PC-3 (cell line): Measurements from ENCODE around the gene ITGAE. TPM values are rescaled to one million over a fixed set of nuclear protein-coding genes. Genes with fewer than 3 reads are reported as not detected.
"Not testable (repeated sequence)": the region's sequence is repeated elsewhere in the genome, so short reads cannot be mapped to it uniquely, and the experiment has no call there.

Source experiments
- ATAC-seq: fragments of 200-7000 bp; cut with Tn5 transposase; 2 replicates; pipeline ENCODE4 v1.9.1; 2020; ENCODE audit warnings: mild to moderate bottlenecking, moderate library complexity
- BruUV-seq: library from RNA; stranded (reverse); fragments of 400-500 nt; replicated peaks from 2 replicates; lab custom pipeline; 2021; lab: Mats Ljungman, UMichigan
- CTCF ChIA-PET: fragments of 300-600 bp; sonication (Branson Sonifier 250); formaldehyde crosslinking; loops from one replicate; lab custom pipeline; 2022; ENCODE audit warnings: antibody characterized with exemption; lab: Charles Lee
- POLR2A ChIA-PET: fragments of 300-600 bp; sonication (Branson Sonifier 250); formaldehyde crosslinking; loops from one replicate; lab custom pipeline; 2022; ENCODE audit warnings: antibody characterized with exemption; ENCODE audit not compliant: unreplicated experiment; lab: Charles Lee
- DNase-seq: peaks from one replicate; pipeline ENCODE4 v3.0.0-alpha.2; 2015
- H2AFZ ChIP-seq: fragments of 300-600 bp; sonication (generic); 2 replicates; pipeline ENCODE4 v1.6.0; 2016; ENCODE audit warnings: antibody characterized with exemption, low read length
- H3F3A ChIP-seq: fragments of 300-600 bp; sonication (generic); one replicate; pipeline ENCODE4 v1.6.0; 2017; ENCODE audit warnings: antibody characterized with exemption, low read length, control low read depth, mild to moderate bottlenecking; ENCODE audit not compliant: unreplicated experiment
- H3K27ac ChIP-seq: fragments of 300-600 bp; sonication (generic); 2 replicates; pipeline ENCODE4 v1.5.1; 2016; ENCODE audit warnings: mild to moderate bottlenecking, low read length
- H3K27me3 ChIP-seq: fragments of 300-600 bp; sonication (generic); 2 replicates; pipeline ENCODE4 v1.6.1; 2016; ENCODE audit warnings: low read length, mixed read lengths
- H3K36me3 ChIP-seq: fragments of 300-600 bp; sonication (generic); 2 replicates; pipeline ENCODE4 v1.6.1; 2016; ENCODE audit warnings: low read depth, mixed run types, low read length, mixed read lengths
- H3K4me1 ChIP-seq: fragments of 300-600 bp; sonication (generic); 2 replicates; pipeline ENCODE4 v1.5.1; 2016; ENCODE audit warnings: low read length; ENCODE audit not compliant: insufficient read depth
- H3K4me2 ChIP-seq: fragments of 300-600 bp; sonication (generic); 2 replicates; pipeline ENCODE4 v1.6.0; 2016; ENCODE audit warnings: low read length
- H3K4me3 ChIP-seq: fragments of 300-600 bp; sonication (generic); 2 replicates; pipeline ENCODE4 v1.5.1; 2016; ENCODE audit warnings: mild to moderate bottlenecking, low read length, mixed read lengths
- H3K79me2 ChIP-seq: fragments of 300-600 bp; sonication (generic); 2 replicates; pipeline ENCODE4 v1.6.1; 2017; ENCODE audit warnings: low read length, mixed read lengths
- H3K9ac ChIP-seq: fragments of 300-600 bp; sonication (generic); 2 replicates; pipeline ENCODE4 v1.6.0; 2016; ENCODE audit warnings: mild to moderate bottlenecking, low read length
- H3K9me2 ChIP-seq: fragments of 300-600 bp; sonication (generic); replicated peaks from 2 replicates; pipeline ENCODE4 v1.6.1; 2016; ENCODE audit warnings: mixed run types, low read length, mixed read lengths
- H3K9me3 ChIP-seq: fragments of 300-600 bp; sonication (generic); 2 replicates; pipeline ENCODE4 v1.6.1; 2016; ENCODE audit warnings: low read length, mixed read lengths
- H4K20me1 ChIP-seq: fragments of 300-600 bp; sonication (generic); 2 replicates; pipeline ENCODE4 v1.6.1; 2016; ENCODE audit warnings: low read length, mixed read lengths
- CTCF ChIP-seq: fragments of 300-600 bp; sonication (generic); conservative IDR thresholded peaks from 2 replicates; pipeline ENCODE4 v1.5.1; 2017; ENCODE audit warnings: antibody characterized with exemption, low read depth, mild to moderate bottlenecking, low read length
- EZH2 ChIP-seq: fragments of 300-600 bp; sonication (generic); IDR thresholded peaks from one replicate; pipeline ENCODE4 v1.6.1; 2017; ENCODE audit warnings: antibody characterized with exemption, mild to moderate bottlenecking, low read length; ENCODE audit not compliant: unreplicated experiment
- EZH2phosphoT487 ChIP-seq: fragments of 300-600 bp; sonication (generic); IDR thresholded peaks from 2 replicates; pipeline ENCODE4 v1.6.1; 2018; ENCODE audit warnings: mild to moderate bottlenecking, antibody characterized with exemption, low read length, borderline replicate concordance
- intact Hi-C: fragments of 100-400 bp; cut with micrococcal nuclease; formaldehyde crosslinking; loops from 2 replicates; pipeline ENCODE4 v1.9.0; 2023
- total RNA-seq: library from RNA; depleted of rRNA; stranded (reverse); fragments of >200 nt; gene quantifications from 2 replicates; pipeline ENCODE4 v1.2.3, GENCODE V29; 2014

Gene ITGAE
- total RNA-seq, 1 experiment from 2014 or later: 42.0 TPM

DNA sequence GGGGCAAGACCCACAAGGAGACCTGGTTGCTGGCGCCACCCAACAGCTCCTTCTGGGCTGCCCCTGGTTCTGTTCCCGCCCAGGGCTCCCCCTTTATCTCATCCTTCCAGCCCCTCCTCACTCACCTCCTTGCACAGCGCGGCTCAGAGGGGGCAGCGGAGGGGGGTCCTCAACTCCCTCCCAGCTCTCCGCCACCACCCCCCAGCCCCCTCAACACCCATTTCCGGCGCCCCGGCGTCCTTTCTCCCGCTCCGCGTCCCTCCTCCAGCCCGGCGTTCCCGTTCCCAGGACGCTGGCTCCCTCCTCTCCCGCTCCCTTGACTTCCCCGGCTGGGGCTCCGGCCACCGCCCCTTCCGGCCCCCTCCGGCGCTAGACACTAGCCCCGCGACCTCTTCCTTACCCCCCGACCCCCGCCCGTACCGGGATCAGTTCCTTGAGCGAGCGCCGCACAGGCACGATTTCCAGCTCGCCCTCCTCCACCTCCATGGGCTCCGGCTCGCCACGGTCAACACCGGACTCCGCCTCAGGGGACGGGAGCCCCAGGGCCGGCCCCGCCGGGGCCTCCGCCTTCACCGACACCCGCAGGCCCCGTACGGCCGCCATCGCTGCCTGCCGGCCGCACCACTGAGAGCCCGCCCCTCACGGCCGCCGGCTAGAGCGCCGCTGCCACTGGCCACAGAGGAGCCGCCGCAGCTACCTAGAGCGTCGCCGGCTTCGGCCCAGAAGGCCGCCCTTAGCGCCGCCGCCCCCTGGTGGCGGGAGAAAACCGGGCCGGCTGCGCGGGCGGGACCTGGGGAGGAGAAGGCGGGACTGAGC lies 44.8 kb upstream of the ITGAE start, which contains the start of gene NCBP3:
Gene NCBP3 (minus strand): TSS at position 626 of the 816 bp plus-strand sequence. CDS start 23 bp downstream, at position 603.
- ChIA-PET POLR2A (interaction anchor here (0.6 kb wide), 1 partner anchor 229 kb away, joined by 3 read pairs; no protein-coding TSS in a partner anchor), CTCF (interaction anchor here (0.6 to 1.3 kb wide), 10 partner anchors 14 to 1364 kb away, joined by 3 to 8 read pairs (median 4); partner anchors contain the start of gene CAMKK1)
- peak within 1 kb of the TSS; percentile 87 for H2AFZ ChIP-seq
- peak; percentile 97 for ATAC-seq
- BruUV-seq: no TSS peak
- no peaks in the 10 kb centered on the region for H3K27me3 ChIP-seq
- peak within 1 kb of the TSS; percentile 98 for H3K9ac ChIP-seq
- TF ChIP-seq EZH2 (no peak), CTCF (peak; percentile 75), EZH2phosphoT487 (no peak)
- H3K36me3 ChIP-seq: no peaks in the 10 kb centered on the region; the same call in 1 of the 2 replicates
- H3K4me3 ChIP-seq: peak within 1 kb of the TSS; percentile 94
- no peaks in the 10 kb centered on the region for H3K9me3 ChIP-seq
- no peaks in the 10 kb centered on the region for H3K4me1 ChIP-seq
- 0 out of 2 replicates have a peak, but pooled peaks cover 4% of the 10 kb centered on the region for H4K20me1 ChIP-seq
- intact Hi-C loops: no loop called here
- no peaks in the 10 kb centered on the region for H3F3A ChIP-seq
- H3K27ac ChIP-seq: 0 out of 2 replicates have a peak within 1 kb of the TSS, but pooled peaks have one; percentile 25
- DNase-seq: peak; percentile 91
- no peaks in the 10 kb centered on the region for H3K9me2 ChIP-seq
- peaks cover 29% of the 10 kb centered on the region for H3K79me2 ChIP-seq
- H3K4me2 ChIP-seq: peak within 1 kb of the TSS; percentile 93

GRCh38 chr17:3845291-3845620 lies 44.3 kb upstream of the ITGAE start:
- peaks cover 29% of the 10 kb centered on the region for H3K79me2 ChIP-seq
- H3K4me1 ChIP-seq: no peaks in the 10 kb centered on the region
- ChIA-PET POLR2A (no interaction called here), CTCF (no interaction called here)
- H3K27me3 ChIP-seq: no peaks in the 10 kb centered on the region
- TSS peak; percentile 44 for BruUV-seq
- peak overlapping the region; percentile 94 for H3K4me3 ChIP-seq
- no peaks in the 10 kb centered on the region for H3F3A ChIP-seq
- TF ChIP-seq CTCF (no peak), EZH2 (no peak), EZH2phosphoT487 (no peak)
- H4K20me1 ChIP-seq: 0 out of 2 replicates have a peak, but pooled peaks cover 4% of the 10 kb centered on the region
- H3K9me2 ChIP-seq: no peaks in the 10 kb centered on the region
- no peaks in the 10 kb centered on the region; the same call in 1 of the 2 replicates for H3K36me3 ChIP-seq
- no peak overlapping the region for H3K27ac ChIP-seq
- peak overlapping the region; percentile 98 for H3K9ac ChIP-seq
- peak overlapping the region; percentile 87; the same call in 1 of the 2 replicates for H2AFZ ChIP-seq
- intact Hi-C loops: no loop called here
- H3K9me3 ChIP-seq: no peaks in the 10 kb centered on the region
- H3K4me2 ChIP-seq: peak overlapping the region; percentile 93
- ATAC-seq (no peak), DNase-seq (no peak)

- H3K36me3 ChIP-seq, ATAC-seq, H2AFZ ChIP-seq, H3K9me3 ChIP-seq, H3K9me2 ChIP-seq, H3F3A ChIP-seq, H3K9ac ChIP-seq, H3K27ac ChIP-seq, intact Hi-C loops, BruUV-seq, DNase-seq, H4K20me1 ChIP-seq, H3K27me3 ChIP-seq, POLR2A ChIA-PET, H3K4me1 ChIP-seq: not testable (repeated sequence)
- Histone ChIP-seq H3K4me2 (peak overlapping the region; percentile 93), H3K79me2 (peaks cover 29% of the 10 kb centered on the region), H3K4me3 (peak overlapping the region; percentile 94; the same call in 1 of the 2 replicates)
- CTCF ChIA-PET: interaction anchor here (1.0 kb wide), 1 partner anchor 107 kb away, joined by 6 read pairs; no protein-coding TSS in a partner anchor
Observed at GRCh38 chr17:3844556-3844955, 43.6 kb upstream of the ITGAE start.
